ENCODE measurements around the gene FRMD4A.

DNA sequence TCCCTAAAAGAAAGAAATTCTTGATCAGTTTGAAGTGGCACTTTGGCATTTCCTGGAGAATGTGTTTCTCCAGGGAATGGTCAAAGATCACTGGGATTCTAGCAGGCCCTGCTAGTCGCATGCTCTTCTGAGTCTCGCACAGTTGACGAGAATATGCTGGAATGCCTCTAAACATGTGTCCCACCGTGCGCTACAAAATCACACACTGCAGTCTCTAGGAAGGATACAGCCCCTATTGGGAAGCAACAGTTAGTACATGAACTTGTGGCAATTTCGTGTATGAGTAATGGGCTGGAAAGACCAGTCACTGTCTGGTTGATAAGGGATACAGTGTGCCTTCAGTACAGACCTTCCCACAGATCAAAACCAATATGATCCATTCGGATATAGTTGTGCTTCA is 486.1 kb downstream of the FRMD4A start:
- TF ChIP-seq POLR2A (IDR thresholded peaks at IDR 0.05; ENCODE audit: low read depth, low read length) (no peak), POLR2AphosphoS5 (IDR thresholded peaks at IDR 0.05; ENCODE audit: low read depth, low read length) (no peak), TAF1 (IDR thresholded peaks at IDR 0.05; ENCODE audit: low read depth, low read length) (no peak), SPI1 (IDR thresholded peaks at IDR 0.05; ENCODE audit: low read depth, low read length) (no peak)
